Measurements from ENCODE around the gene KAZALD1.
"Not testable (repeated sequence)": the region's sequence is repeated elsewhere in the genome, so short reads cannot be mapped to it uniquely, and the experiment has no call there.

- not testable (repeated sequence) for TF ChIP-seq CTCF (IDR thresholded peaks at IDR 0.05; ENCODE audit: low read length); EZH2 (IDR thresholded peaks at IDR 0.05; ENCODE audit: borderline replicate concordance, low read length)
These were observed 27.4 kb upstream of the KAZALD1 start for GRCh38 chr10:101034404-101034803.

Measured in OCI-LY1 (cell line).